ENCODE data around the gene LRRC26.

Gene LRRC26

DNA sequence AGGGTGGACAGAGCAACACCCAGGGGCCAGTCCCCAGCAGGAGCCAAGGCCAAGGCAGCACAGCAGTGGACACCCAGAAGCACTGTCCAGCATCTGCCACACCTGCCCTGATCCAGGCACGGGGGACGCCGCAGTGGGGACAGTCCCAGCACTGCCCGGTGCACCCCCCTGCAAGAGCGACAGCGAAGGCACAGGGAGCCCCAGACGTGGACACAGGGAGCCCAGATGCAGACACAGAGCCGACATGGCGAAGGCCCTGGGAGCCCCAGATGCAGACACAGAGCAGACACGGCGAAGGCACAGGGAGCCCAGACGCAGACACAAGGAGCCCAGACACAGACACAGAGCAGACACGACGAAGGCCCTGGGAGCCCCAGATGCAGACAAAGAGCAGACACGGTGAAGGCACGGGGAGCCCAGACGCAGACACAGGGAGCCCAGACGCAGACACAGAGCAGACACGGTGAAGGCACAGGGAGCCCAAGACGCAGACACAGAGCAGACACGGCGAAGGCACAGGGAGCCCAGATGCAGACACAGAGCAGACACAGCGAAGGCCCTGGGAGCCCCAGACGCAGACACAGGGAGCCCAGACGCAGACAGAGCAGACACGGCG, 14.2 kb upstream of the LRRC26 start:
- no peak for DNase-seq (ENCODE audit: low read depth)

DNA sequence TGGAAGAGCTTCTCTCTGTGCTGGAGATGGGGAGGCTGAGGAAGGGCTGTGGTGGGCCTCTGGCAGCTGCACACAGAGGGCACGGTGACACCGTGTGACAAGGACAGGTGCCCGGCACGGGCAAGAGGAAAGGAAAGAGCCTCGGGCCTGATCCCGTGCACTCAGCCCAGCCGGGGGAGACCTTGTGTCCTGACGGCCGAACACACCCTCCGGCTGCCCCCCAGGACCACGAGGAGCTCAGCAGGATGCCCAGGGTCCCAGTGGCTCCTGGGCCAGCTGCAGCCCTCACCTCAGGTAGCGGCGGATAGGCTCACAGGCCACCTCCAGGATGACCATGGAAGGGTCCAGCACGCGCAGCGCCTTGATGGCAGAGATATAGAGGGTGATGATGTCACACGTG, 13.0 kb upstream of the LRRC26 start:
- no peak for DNase-seq (ENCODE audit: low read depth)

DNA sequence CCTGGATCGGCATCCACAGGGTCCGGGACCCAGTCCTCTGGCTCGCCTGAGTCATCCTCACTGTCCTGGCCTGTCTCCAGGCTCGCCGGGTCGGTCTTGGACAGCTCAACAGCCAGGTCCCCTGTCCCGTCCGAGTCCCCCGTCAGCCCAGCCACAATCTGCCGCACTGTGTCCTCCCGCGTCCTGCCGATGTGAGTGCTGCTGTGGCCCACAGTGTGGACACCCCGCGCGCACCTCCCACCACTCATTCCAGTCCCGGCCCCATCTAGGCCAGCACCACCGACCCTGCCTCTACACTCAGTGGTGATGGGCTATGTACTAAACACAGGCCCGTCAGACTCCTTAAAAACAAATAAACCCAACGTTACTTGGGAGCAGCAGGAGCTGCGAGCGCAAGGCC, 11.8 kb upstream of the LRRC26 start:
- no peak for DNase-seq (ENCODE audit: low read depth)

- DNase-seq (ENCODE audit: low read depth) = no peak
Measured at GRCh38 chr9:137180491-137180890, 10.6 kb upstream of the LRRC26 start.

DNA sequence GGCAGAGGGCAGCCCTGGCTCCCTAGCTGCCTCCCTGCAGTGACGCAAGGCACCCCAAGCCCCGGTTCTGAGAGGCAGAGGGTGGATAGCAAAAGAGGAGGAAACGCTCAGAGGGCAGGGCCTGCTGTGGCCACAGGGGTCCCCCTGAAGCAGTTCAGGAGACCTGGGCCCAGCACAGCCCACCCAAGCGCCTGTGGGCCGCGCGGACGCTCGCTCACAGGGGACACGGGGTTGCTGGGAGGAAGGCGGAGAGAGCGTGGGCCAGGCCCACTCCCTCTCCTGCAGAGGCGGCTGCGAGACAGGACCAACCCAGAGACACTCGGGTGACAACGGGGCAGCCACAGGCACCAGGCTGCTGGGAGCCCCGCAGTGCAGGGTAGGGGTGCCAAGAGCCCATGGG, 9.9 kb upstream of the LRRC26 start:
- DNase-seq (ENCODE audit: low read depth) = no peak

DNA sequence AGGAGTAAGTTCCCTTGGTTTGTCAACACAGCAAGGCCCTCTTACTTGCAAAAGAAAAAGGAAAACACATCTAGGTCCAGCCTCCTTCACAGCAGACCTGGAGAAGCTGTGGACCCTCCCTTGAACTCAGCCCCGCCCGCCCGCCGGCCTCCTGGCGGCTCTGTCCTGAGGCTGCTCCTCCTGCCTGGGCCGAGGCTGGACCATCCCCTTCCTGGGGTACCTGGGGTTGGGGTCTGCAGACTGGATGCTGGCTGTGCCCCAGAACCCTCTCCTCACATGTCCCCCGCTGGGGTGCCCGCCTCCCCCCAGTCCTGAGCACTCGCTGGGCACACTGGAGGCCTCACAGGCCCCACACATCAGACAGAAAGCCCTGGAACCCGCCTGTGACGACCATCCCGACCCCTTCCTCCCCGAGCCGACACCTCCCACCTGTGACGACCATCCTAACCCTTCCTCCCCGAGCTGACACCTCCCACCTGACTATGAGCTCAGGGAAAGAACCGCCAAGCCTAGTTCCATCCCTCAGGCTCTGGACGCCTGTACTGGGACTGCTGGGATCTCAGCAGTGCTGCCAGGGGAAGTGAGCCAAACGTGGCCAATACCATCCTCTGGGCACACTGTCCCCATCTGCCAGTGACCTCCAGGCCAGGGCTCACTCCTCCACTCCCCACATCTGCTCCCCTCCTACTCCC, 9.2 kb upstream of the LRRC26 start:
- no peak for DNase-seq (ENCODE audit: low read depth)

- DNase-seq (ENCODE audit: low read depth) = no peak
Measured at GRCh38 chr9:137178201-137178938, 8.5 kb upstream of the LRRC26 start.

DNA sequence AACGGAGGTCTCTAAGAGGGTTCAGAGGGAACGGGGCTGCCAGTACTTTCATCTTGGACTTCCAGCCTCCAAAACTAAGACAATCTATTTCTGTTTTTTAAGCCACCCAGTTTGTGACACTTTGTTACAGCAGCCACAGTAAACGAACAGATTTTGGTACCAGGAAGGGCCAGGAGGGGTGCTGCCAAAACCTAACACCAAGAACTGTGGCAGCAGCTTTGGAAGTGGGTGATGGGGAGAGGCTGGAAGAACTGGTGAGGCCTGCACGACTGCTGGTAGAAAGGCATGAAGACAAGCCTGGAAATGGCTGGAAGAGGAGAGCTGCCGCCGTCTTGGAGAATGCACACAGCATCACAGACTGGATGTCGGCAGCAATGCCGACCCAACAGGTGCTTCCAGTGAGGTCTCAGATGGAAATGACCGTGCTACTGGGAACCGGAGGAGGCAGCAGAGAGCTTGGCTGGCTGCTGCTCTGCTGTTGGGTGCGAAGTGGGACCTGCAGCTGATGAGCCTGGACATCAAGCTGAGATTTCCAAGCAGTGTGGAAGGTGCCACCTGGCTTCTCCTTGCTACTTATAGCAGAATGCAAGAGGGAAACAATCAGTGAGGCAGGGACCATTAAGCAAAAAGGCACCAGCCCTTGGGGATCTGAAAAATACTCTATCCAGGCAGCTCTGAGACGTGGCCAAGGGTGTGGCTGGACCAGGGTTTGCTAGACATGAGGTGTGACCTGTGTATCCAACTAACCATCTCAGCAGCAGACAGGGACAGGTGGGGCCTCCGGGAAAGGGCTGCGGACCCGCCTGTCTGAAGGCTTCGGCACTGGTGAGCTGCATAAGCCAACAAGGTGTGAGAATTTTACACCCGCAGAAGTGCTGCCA, 6.7 kb upstream of the LRRC26 start:
- DNase-seq (ENCODE audit: low read depth) = no peak

GRCh38 chr9:137175345-137175961, 5.6 kb upstream of the LRRC26 start:
- DNase-seq (ENCODE audit: low read depth) = no peak

DNA sequence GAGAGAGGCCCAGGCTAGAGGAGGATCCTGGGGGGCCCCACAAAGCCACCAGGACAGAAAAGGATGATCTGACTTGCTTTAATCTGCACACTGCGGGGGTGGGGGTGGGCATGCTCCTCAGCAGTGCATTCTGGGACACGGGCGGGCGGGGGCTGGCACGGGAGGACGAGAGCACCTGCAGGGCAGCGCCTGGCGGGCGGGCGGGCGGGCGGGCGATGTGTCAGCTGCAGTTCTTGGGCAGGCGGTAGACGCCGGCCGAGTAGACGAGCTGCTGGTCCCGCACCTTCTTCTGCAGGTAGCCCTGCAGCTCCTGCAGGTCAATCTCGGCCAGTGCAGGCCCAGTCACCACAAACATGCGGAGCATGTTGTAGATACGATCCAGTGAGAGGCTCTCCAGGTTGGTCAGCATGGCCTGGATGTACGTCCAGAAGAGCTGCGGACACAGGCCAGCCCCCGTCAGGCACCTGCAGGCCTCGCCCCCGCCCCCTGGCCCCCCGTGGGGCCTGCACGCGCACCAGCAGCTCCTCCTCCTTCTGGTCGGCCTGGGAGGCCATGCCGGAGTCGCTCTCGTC, 5.0 kb upstream of the LRRC26 start:
- no peak for DNase-seq (ENCODE audit: low read depth)

- no peak for DNase-seq (ENCODE audit: low read depth)
Measured at GRCh38 chr9:137173796-137174664, 4.2 kb upstream of the LRRC26 start.

- no peak for DNase-seq (ENCODE audit: low read depth)
Measured at GRCh38 chr9:137172901-137173795, 3.3 kb upstream of the LRRC26 start.

DNA sequence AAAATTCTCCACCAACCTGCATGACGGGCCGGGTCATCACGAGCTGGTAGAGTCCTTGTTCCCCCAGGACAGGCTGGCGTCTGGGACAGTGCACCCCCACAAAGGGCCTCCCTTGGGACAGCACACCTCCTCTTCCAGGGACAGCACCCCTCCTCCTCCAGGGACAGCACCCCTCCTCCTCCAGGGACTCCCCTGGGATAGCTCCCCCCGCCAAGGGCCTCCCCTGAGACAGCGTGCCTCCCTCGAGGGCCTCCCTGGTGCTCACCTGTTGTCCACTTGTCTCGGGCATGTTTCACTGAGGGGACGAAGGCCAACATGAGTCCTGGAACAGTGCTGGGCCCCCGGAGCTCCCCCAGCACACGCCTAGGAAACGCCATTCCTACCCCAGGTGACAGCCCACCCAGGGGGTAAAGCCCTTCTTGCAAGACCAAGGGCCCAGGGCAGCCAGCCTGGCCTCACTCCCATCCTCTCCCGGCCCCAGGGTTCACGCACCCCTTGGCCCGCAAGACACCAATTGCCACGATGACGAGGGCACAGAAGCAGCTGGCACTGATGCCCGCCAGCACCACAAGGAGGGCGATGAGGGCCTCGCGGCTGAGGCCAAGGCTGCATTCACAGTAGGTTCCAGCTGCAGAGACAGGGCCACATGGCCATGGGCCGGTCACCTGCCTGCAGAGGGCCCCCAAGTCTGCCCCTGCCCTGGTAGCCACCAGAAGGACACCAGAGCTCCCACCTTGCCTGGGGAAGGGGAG, 1.5 kb upstream of the LRRC26 start:
- no peak for DNase-seq (ENCODE audit: low read depth)

- no peak for DNase-seq (ENCODE audit: low read depth)
Measured at GRCh38 chr9:137170486-137171148, 766 bp upstream of the LRRC26 start.

GRCh38 chr9:137168904-137169856, 671 bp downstream of the LRRC26 start:
- DNase-seq (ENCODE audit: low read depth) = no peak

- no peak for DNase-seq (ENCODE audit: low read depth)
Measured at GRCh38 chr9:137168573-137168903, 1.3 kb downstream of the LRRC26 start.

All from GM04503 (cell line).